WTC11 (cell line): ENCODE measurements around the gene MICAL2. TPM values are rescaled to one million over a fixed set of nuclear protein-coding genes. Genes with fewer than 3 reads are reported as not detected.

ENCODE experiments used
- ATAC-seq: fragments of 200-7000 bp; cut with Tn5 transposase; 2 replicates; pipeline ENCODE4 v1.10.0; 2021; ENCODE audit warnings: mild to moderate bottlenecking, moderate library complexity
- CTCF ChIA-PET: fragments of 300-600 bp; sonication (Branson Sonifier 250); formaldehyde crosslinking; loops from one replicate; lab custom pipeline; 2021; ENCODE audit warnings: antibody characterized with exemption; lab: Charles Lee
- POLR2A ChIA-PET: fragments of 350-600 bp; sonication (Branson Sonifier 250); formaldehyde crosslinking; loops from one replicate; lab custom pipeline; 2021; ENCODE audit warnings: antibody characterized with exemption; lab: Charles Lee
- DNase-seq: peaks from one replicate; pipeline ENCODE4 v3.0.0; 2021; ENCODE audit warnings: low spot score
- H3K27ac Mint-ChIP-seq: 2 replicates; pipeline ENCODE4 v1.8.0; 2021; ENCODE audit warnings: mixed read lengths
- H3K27me3 Mint-ChIP-seq: 2 replicates; pipeline ENCODE4 v1.8.0; 2021; ENCODE audit warnings: low read depth, mild to moderate bottlenecking, moderate library complexity, mixed read lengths
- H3K36me3 Mint-ChIP-seq: 2 replicates; pipeline ENCODE4 v1.8.0; 2021; ENCODE audit warnings: mixed read lengths
- H3K4me1 Mint-ChIP-seq: 2 replicates; pipeline ENCODE4 v1.8.0; 2022; ENCODE audit warnings: mixed read lengths
- H3K4me3 Mint-ChIP-seq: 2 replicates; pipeline ENCODE4 v1.8.0; 2021; ENCODE audit warnings: mild to moderate bottlenecking, moderate library complexity, mixed read lengths
- H3K9me3 Mint-ChIP-seq: 2 replicates; pipeline ENCODE4 v1.8.0; 2021; ENCODE audit warnings: mixed read lengths
- ATF2 ChIP-seq: sonication (generic); formaldehyde crosslinking; IDR thresholded peaks from 2 replicates; pipeline ENCODE4 v1.8.1; 2022; ENCODE audit warnings: low read depth, missing genetic modification reagents, borderline replicate concordance
- CDX4 ChIP-seq: fragments of 250-450 bp; sonication (Bioruptor Pico); IDR thresholded peaks from 2 replicates; pipeline ENCODE4 v1.9.0; 2021; ENCODE audit warnings: moderate library complexity, mild to moderate bottlenecking, inconsistent platforms, borderline replicate concordance
- ETV6 ChIP-seq: sonication (generic); formaldehyde crosslinking; IDR thresholded peaks from 2 replicates; pipeline ENCODE4 v1.8.1; 2022; ENCODE audit warnings: mild to moderate bottlenecking, missing genetic modification reagents
- GABPB1 ChIP-seq: sonication (generic); formaldehyde crosslinking; IDR thresholded peaks from 2 replicates; pipeline ENCODE4 v1.8.1; 2023; ENCODE audit warnings: mild to moderate bottlenecking, missing genetic modification reagents
- IRF1 ChIP-seq: sonication (generic); formaldehyde crosslinking; IDR thresholded peaks from 2 replicates; pipeline ENCODE4 v1.8.0; 2023; ENCODE audit warnings: missing genetic modification reagents
- IRF2 ChIP-seq: sonication (generic); formaldehyde crosslinking; IDR thresholded peaks from 2 replicates; pipeline ENCODE4 v1.8.0; 2022; ENCODE audit warnings: low read depth, missing genetic modification reagents, borderline replicate concordance
- NR1H2 ChIP-seq: sonication (generic); formaldehyde crosslinking; IDR thresholded peaks from 2 replicates; pipeline ENCODE4 v1.9.0; 2021; ENCODE audit warnings: mild to moderate bottlenecking, moderate library complexity, missing genetic modification reagents
- NR3C1 ChIP-seq: sonication (generic); formaldehyde crosslinking; conservative IDR thresholded peaks from 2 replicates; pipeline ENCODE4 v1.8.1; 2023; ENCODE audit warnings: low read depth, mild to moderate bottlenecking, missing genetic modification reagents
- PREB ChIP-seq: sonication (generic); formaldehyde crosslinking; IDR thresholded peaks from 2 replicates; pipeline ENCODE4 v1.8.1; 2022; ENCODE audit warnings: mild to moderate bottlenecking, missing genetic modification reagents, moderate library complexity, borderline replicate concordance
- SOX15 ChIP-seq: fragments of 250-450 bp; sonication (Bioruptor Pico); IDR thresholded peaks from 2 replicates; pipeline ENCODE4 v1.9.0; 2021; ENCODE audit warnings: mild to moderate bottlenecking
- TP53 ChIP-seq: sonication (generic); formaldehyde crosslinking; IDR thresholded peaks from 2 replicates; pipeline ENCODE4 v1.8.1; 2023; ENCODE audit warnings: mild to moderate bottlenecking, missing genetic modification reagents
- USF1 ChIP-seq: sonication (generic); formaldehyde crosslinking; IDR thresholded peaks from 2 replicates; pipeline ENCODE4 v1.8.0; 2022; ENCODE audit warnings: mild to moderate bottlenecking, missing genetic modification reagents
- ZNF396 ChIP-seq: fragments of 250-450 bp; sonication (Bioruptor Pico); IDR thresholded peaks from 2 replicates; pipeline ENCODE4 v1.8.0; 2021; ENCODE audit warnings: mild to moderate bottlenecking, moderate library complexity, borderline replicate concordance
- ZNF671 ChIP-seq: fragments of 250-450 bp; sonication (Bioruptor Pico); IDR thresholded peaks from 2 replicates; pipeline ENCODE4 v1.8.0; 2021; ENCODE audit warnings: mild to moderate bottlenecking
- total RNA-seq: library from RNA; stranded (reverse); gene quantifications from 3 replicates; pipeline ENCODE4 v1.2.3, GENCODE V29; 2021
- TF ChIP-seq, protein P1 (sequence below): fragments of 250-450 bp; sonication (Bioruptor Pico); IDR thresholded peaks from 2 replicates; pipeline ENCODE4 v1.9.0; 2021; ENCODE audit warnings: mild to moderate bottlenecking
- TF ChIP-seq, protein P2 (sequence below): sonication (generic); formaldehyde crosslinking; conservative IDR thresholded peaks from 2 replicates; pipeline ENCODE4 v1.8.1; 2022; ENCODE audit warnings: mild to moderate bottlenecking, missing genetic modification reagents
- TF ChIP-seq, protein P3 (sequence below): sonication (generic); formaldehyde crosslinking; IDR thresholded peaks from 2 replicates; pipeline ENCODE4 v1.8.0; 2023; ENCODE audit warnings: missing genetic modification reagents, mild to moderate bottlenecking, borderline replicate concordance
- TF ChIP-seq, protein P4 (sequence below): fragments of 250-450 bp; sonication (Bioruptor Pico); IDR thresholded peaks from 2 replicates; pipeline ENCODE4 v1.9.0; 2021; ENCODE audit warnings: mild to moderate bottlenecking, borderline replicate concordance

Gene MICAL2
- total RNA-seq, 1 experiment from 2014 or later: 3.1 TPM

- TF ChIP-seq SOX15 (CRISPR knock-in tag) (no peak), IRF2 (CRISPR knock-in tag) (no peak), IRF1 (CRISPR knock-in tag) (no peak), NR1H2 (CRISPR knock-in tag) (no peak), USF1 (CRISPR knock-in tag) (no peak), ATF2 (no peak), GABPB1 (CRISPR knock-in tag) (no peak)
- TF ChIP-seq, protein P1, sequence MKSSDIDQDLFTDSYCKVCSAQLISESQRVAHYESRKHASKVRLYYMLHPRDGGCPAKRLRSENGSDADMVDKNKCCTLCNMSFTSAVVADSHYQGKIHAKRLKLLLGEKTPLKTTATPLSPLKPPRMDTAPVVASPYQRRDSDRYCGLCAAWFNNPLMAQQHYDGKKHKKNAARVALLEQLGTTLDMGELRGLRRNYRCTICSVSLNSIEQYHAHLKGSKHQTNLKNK: no peak
- TF ChIP-seq, protein P2, sequence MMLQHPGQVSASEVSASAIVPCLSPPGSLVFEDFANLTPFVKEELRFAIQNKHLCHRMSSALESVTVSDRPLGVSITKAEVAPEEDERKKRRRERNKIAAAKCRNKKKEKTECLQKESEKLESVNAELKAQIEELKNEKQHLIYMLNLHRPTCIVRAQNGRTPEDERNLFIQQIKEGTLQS: no peak
- TF ChIP-seq, protein P3, sequence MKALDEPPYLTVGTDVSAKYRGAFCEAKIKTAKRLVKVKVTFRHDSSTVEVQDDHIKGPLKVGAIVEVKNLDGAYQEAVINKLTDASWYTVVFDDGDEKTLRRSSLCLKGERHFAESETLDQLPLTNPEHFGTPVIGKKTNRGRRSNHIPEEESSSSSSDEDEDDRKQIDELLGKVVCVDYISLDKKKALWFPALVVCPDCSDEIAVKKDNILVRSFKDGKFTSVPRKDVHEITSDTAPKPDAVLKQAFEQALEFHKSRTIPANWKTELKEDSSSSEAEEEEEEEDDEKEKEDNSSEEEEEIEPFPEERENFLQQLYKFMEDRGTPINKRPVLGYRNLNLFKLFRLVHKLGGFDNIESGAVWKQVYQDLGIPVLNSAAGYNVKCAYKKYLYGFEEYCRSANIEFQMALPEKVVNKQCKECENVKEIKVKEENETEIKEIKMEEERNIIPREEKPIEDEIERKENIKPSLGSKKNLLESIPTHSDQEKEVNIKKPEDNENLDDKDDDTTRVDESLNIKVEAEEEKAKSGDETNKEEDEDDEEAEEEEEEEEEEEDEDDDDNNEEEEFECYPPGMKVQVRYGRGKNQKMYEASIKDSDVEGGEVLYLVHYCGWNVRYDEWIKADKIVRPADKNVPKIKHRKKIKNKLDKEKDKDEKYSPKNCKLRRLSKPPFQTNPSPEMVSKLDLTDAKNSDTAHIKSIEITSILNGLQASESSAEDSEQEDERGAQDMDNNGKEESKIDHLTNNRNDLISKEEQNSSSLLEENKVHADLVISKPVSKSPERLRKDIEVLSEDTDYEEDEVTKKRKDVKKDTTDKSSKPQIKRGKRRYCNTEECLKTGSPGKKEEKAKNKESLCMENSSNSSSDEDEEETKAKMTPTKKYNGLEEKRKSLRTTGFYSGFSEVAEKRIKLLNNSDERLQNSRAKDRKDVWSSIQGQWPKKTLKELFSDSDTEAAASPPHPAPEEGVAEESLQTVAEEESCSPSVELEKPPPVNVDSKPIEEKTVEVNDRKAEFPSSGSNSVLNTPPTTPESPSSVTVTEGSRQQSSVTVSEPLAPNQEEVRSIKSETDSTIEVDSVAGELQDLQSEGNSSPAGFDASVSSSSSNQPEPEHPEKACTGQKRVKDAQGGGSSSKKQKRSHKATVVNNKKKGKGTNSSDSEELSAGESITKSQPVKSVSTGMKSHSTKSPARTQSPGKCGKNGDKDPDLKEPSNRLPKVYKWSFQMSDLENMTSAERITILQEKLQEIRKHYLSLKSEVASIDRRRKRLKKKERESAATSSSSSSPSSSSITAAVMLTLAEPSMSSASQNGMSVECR (CRISPR knock-in tag): no peak
Observed at GRCh38 chr11:12137005-12137690, 26.8 kb downstream of the MICAL2 start (continued).

DNA sequence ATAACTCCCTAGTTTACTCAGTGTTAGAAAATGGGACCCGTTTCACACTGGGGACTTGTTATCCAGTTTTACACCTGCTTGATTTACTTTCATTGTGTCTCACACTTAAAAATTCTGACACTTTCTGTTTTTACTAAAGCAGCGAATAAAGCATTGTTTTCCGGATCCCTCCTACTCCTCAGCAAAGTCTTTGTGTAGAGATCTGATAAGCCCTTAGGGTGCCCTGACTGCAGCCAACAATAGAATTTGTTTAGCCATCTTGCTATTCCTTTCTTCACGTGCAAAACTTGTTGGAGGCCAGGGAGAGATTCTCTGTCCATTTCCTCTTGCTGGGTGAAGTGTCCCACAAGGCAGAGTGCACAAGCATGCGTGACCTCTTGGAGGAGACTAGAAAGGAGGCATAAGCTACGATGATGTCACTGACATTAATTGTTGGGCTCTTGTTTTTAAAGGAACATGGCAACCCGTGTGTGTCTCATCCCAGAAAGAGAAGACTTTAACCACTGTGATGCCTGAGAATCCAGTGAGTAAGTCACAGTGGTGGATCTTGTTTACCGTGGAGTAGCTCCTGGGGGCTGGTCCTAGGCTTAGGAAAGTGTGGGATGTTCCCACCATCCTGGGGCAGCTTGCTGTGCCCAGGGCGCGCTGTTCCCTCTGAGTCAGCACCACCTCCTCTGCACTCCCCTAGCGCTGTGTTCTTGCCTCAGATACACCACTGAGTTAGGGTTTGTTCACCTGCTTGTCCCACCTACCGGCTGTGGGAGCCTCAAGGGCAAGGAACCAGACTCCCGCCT is 27.7 kb downstream of the MICAL2 start:
- Mint-ChIP-seq H3K36me3 (no peaks in the 10 kb centered on the region), H3K4me3 (no peak overlapping the region), H3K4me1 (peaks cover 5% of the 10 kb centered on the region), H3K9me3 (no peaks in the 10 kb centered on the region), H3K27ac (no peak overlapping the region), H3K27me3 (no peaks in the 10 kb centered on the region)
- ATAC-seq (no peak; the same call in 1 of the 2 replicates), DNase-seq (no peak)
- CTCF ChIA-PET: no interaction called here
- POLR2A ChIA-PET: interaction anchor here (0.6 kb wide), 1 partner anchor 99 kb away, joined by 3 read pairs; no protein-coding TSS in a partner anchor
- TF ChIP-seq PREB (CRISPR knock-in tag): no peak
- TF ChIP-seq TP53: no peak
- no peak for TF ChIP-seq CDX4
- no peak for TF ChIP-seq IRF2 (CRISPR knock-in tag)
- no peak for TF ChIP-seq NR3C1 (CRISPR knock-in tag)
- TF ChIP-seq, protein P4, sequence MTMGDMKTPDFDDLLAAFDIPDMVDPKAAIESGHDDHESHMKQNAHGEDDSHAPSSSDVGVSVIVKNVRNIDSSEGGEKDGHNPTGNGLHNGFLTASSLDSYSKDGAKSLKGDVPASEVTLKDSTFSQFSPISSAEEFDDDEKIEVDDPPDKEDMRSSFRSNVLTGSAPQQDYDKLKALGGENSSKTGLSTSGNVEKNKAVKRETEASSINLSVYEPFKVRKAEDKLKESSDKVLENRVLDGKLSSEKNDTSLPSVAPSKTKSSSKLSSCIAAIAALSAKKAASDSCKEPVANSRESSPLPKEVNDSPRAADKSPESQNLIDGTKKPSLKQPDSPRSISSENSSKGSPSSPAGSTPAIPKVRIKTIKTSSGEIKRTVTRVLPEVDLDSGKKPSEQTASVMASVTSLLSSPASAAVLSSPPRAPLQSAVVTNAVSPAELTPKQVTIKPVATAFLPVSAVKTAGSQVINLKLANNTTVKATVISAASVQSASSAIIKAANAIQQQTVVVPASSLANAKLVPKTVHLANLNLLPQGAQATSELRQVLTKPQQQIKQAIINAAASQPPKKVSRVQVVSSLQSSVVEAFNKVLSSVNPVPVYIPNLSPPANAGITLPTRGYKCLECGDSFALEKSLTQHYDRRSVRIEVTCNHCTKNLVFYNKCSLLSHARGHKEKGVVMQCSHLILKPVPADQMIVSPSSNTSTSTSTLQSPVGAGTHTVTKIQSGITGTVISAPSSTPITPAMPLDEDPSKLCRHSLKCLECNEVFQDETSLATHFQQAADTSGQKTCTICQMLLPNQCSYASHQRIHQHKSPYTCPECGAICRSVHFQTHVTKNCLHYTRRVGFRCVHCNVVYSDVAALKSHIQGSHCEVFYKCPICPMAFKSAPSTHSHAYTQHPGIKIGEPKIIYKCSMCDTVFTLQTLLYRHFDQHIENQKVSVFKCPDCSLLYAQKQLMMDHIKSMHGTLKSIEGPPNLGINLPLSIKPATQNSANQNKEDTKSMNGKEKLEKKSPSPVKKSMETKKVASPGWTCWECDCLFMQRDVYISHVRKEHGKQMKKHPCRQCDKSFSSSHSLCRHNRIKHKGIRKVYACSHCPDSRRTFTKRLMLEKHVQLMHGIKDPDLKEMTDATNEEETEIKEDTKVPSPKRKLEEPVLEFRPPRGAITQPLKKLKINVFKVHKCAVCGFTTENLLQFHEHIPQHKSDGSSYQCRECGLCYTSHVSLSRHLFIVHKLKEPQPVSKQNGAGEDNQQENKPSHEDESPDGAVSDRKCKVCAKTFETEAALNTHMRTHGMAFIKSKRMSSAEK: no peak
- no peak for TF ChIP-seq ZNF671
- TF ChIP-seq ZNF396: no peak
- no peak for TF ChIP-seq ETV6 (CRISPR knock-in tag)
- no peak for TF ChIP-seq USF1 (CRISPR knock-in tag)
